Stomach (tissue), 9 donors: ENCODE measurements around the gene PRKCG. TPM values are rescaled to one million over a fixed set of nuclear protein-coding genes. Genes with fewer than 3 reads are reported as not detected.

Experiments used
- DNase-seq, 2 donors: peaks; one replicate each; pipeline versions ENCODE4 v3.0.0 to v3.0.0-alpha.2; 2013 to 2019
- H3K27ac ChIP-seq, 5 donors: fragments of 200-600 bp in 4 of 5; sonication (generic) in 4 of 5; one replicate each; pipeline ENCODE4 v1.5.1; 2013 to 2019; ENCODE audit warnings: mild to moderate bottlenecking in 1 of 5, moderate library complexity in 1 of 5
- H3K27me3 ChIP-seq, 3 donors: fragments of 200-600 bp; sonication (generic); one replicate each; pipeline ENCODE4 v1.5.1; 2017 to 2019; ENCODE audit warnings: mixed run types in 1 of 3
- H3K36me3 ChIP-seq, 4 donors: fragments of 200-600 bp; sonication (generic); 1 replicate in 3 of 4; 2 replicates in 1 of 4; pipeline ENCODE4 v1.5.1; 2016 to 2019
- H3K4me1 ChIP-seq, 4 donors: fragments of 200-600 bp; sonication (generic); one replicate each; pipeline ENCODE4 v1.5.1; 2016 to 2019
- H3K4me3 ChIP-seq, 4 donors: fragments of 200-600 bp; sonication (generic) in 3 of 4; one replicate each; pipeline ENCODE4 v1.5.1; 2016 to 2019; ENCODE audit warnings: mild to moderate bottlenecking in 1 of 4
- H3K9me3 ChIP-seq, 4 donors: fragments of 200-600 bp; sonication (generic); one replicate each; pipeline ENCODE4 v1.5.1; 2016 to 2019
- CTCF ChIP-seq, 7 experiments: fragments of 450-650 bp in 4 of 7; fragments of 200-600 bp in 3 of 7; sonication (generic) in 3 of 7; IDR thresholded peaks; one replicate each; pipeline ENCODE4 v1.5.1; 2016 to 2019; ENCODE audit warnings: antibody characterized with exemption in 7 of 7, control low read depth in 2 of 7, mild to moderate bottlenecking in 1 of 7
- EP300 ChIP-seq: sonication (generic); formaldehyde crosslinking; IDR thresholded peaks from one replicate; pipeline ENCODE4 v1.6.1; 2017; ENCODE audit warnings: antibody characterized with exemption
- POLR2A ChIP-seq, 4 donors: fragments of 450-650 bp; IDR thresholded peaks; one replicate each; pipeline ENCODE4 v1.6.1; 2016; ENCODE audit warnings: antibody characterized with exemption in 4 of 4, control low read depth in 2 of 4, mild to moderate bottlenecking in 1 of 4, moderate library complexity in 1 of 4
- POLR2AphosphoS5 ChIP-seq, 3 donors: sonication (generic); formaldehyde crosslinking; IDR thresholded peaks; one replicate each; pipeline ENCODE4 v1.6.1; 2016; ENCODE audit warnings: antibody characterized with exemption in 3 of 3
- WGBS, 5 donors: extraction: QIAGEN DNeasy Blood & Tissue Kit in 3 of 5; methylation state at CpG; one replicate each; pipeline versions ENCODE4 v1.1.5 to v1.1.7; 2013 to 2018; 5-methylcytosine and 5-hydroxymethylcytosine counted together
- intact Hi-C: fragments of 100-400 bp; cut with DNase I; formaldehyde crosslinking; loops from one replicate; pipeline ENCODE4 v1.15.1; 2023; ENCODE audit warnings: low total_unique reads
- polyA plus RNA-seq, 3 donors: library from polyadenylated mRNA; stranded (reverse); fragments of 200-250 nt; gene quantifications; one replicate each; pipeline ENCODE4 v1.2.3, GENCODE V29; 2013
- total RNA-seq, 5 donors: library from RNA; depleted of rRNA; stranded (reverse); fragments of >200 nt; gene quantifications; one replicate each; pipeline versions ENCODE4 v1.1.0 to v1.2.3, GENCODE V29; 2014 to 2016
- donor health status: healthy with polysubstance abuse.
- donor health status: Bipolar disorder and iron deficiency.
- donor health status: healthy.

The PRKCG gene
- total and polyA plus RNA-seq, 8 donors, result 0.25 to 0.30 TPM; not detected in 6

- peak overlapping the region; percentile 32 to 42 (median 40) for H3K4me3 ChIP-seq
- peak in 1 of 7 experiments; percentile 8 for TF ChIP-seq CTCF (IDR thresholded peaks at IDR 0.05)
- no peak for TF ChIP-seq POLR2AphosphoS5 (IDR thresholded peaks at IDR 0.05)
- WGBS, 5 donors, result 4 to 7% (median 5%) methylated on average over 18 of the region's 18 CpGs
- no peaks in the 10 kb centered on the region for H3K36me3 ChIP-seq
- DNase-seq, result peak in 1 of 2 donors; percentile 17
- H3K4me1 ChIP-seq, result peaks cover 13 to 42% (median 33%) of the 10 kb centered on the region in 4 donors
- intact Hi-C loops, result no loop called here
- no peak overlapping the region for H3K27ac ChIP-seq
- no peaks in the 10 kb centered on the region for H3K9me3 ChIP-seq
- H3K27me3 ChIP-seq, result peaks cover 18 to 78% (median 34%) of the 10 kb centered on the region in 3 donors
Observed at GRCh38 chr19:53882391-53883050, 524 bp downstream of the PRKCG start.

DNA sequence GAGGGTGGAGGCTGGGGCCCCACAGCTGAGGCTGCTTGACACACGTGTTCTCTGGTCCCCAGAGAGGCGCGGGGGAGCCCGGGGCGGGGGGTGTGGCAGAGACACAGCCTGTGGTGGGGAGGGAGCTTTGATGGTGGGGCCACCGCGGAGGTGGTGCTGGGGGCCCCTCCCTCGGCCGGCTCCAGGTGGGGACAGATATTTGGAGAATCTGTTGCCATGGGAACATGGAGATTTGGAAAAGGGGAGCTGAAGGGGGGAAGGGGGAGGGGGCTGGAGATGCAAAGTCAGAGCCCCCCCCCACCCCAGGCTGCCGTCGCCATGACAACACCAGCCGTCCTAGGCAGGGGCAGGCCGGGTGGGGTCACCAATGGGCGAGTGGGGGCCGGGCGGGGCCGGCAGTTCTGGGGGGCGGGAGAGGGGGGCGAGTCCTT, 1.2 kb downstream of the PRKCG start:
- Histone ChIP-seq H3K9me3 (no peaks in the 10 kb centered on the region), H3K36me3 (no peaks in the 10 kb centered on the region), H3K4me1 (peaks cover 13 to 42% (median 32%) of the 10 kb centered on the region in 4 donors), H3K4me3 (no peak overlapping the region), H3K27me3 (peaks cover 18 to 78% (median 34%) of the 10 kb centered on the region in 3 donors), H3K27ac (no peak overlapping the region)
- intact Hi-C loops, result no loop called here
- 0 to 5% (median 2%) methylated on average over 11 to 19 of the region's 19 CpGs for WGBS, 5 donors
- peak in 1 of 2 donors; percentile 36 for DNase-seq
- no peak for TF ChIP-seq POLR2A (IDR thresholded peaks at IDR 0.05)
- TF ChIP-seq CTCF (IDR thresholded peaks at IDR 0.05), result no peak
- TF ChIP-seq POLR2AphosphoS5 (IDR thresholded peaks at IDR 0.05), result no peak
- TF ChIP-seq EP300, result no peak

DNA sequence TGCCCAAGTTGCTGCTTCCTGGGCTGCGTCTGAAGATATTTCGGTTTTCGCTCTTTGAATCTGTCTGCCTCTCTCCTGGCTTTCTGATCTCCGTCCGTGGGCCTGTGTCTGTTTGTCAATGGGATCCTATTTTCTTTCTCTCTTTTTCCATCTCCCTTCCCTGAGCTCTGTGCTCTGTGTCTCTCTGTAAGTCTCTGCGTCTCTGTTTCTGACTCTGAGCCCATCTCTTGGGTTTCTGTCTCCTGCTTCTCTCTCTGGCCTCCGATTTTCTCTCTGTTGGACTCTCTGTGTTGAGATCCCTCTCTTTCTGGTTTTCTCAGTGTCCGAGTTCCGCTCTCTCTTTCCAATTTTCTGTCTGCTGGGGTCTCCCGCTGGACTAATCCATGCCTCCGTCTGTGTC, 1.7 kb downstream of the PRKCG start:
- no peaks in the 10 kb centered on the region for H3K36me3 ChIP-seq
- TF ChIP-seq CTCF (IDR thresholded peaks at IDR 0.05) (no peak), POLR2A (IDR thresholded peaks at IDR 0.05) (no peak), POLR2AphosphoS5 (IDR thresholded peaks at IDR 0.05) (no peak)
- H3K27ac ChIP-seq, result no peak overlapping the region
- DNase-seq, result no peak
- no peak overlapping the region for H3K4me3 ChIP-seq
- intact Hi-C loops, result no loop called here
- WGBS, 5 donors, result 18 to 31% (median 30%) methylated on average over 11 of the region's 11 CpGs
- no peaks in the 10 kb centered on the region for H3K9me3 ChIP-seq
- peaks cover 13 to 40% (median 30%) of the 10 kb centered on the region in 4 donors for H3K4me1 ChIP-seq
- H3K27me3 ChIP-seq, result peaks cover 18 to 76% (median 34%) of the 10 kb centered on the region in 3 donors

GRCh38 chr19:53884256-53884655, 2.3 kb downstream of the PRKCG start:
- TF ChIP-seq EP300 (no peak), CTCF (IDR thresholded peaks at IDR 0.05) (no peak), POLR2AphosphoS5 (IDR thresholded peaks at IDR 0.05) (no peak), POLR2A (IDR thresholded peaks at IDR 0.05) (no peak)
- Histone ChIP-seq H3K4me1 (peaks cover 13 to 35% (median 25%) of the 10 kb centered on the region in 4 donors), H3K4me3 (no peak overlapping the region), H3K27me3 (peaks cover 18 to 72% (median 34%) of the 10 kb centered on the region in 3 donors), H3K9me3 (no peaks in the 10 kb centered on the region), H3K27ac (no peak overlapping the region), H3K36me3 (no peaks in the 10 kb centered on the region)
- WGBS, 5 donors, result 32 to 41% (median 37%) methylated on average over 12 of the region's 12 CpGs
- no peak for DNase-seq
- intact Hi-C loops, result no loop called here
